Kidney (tissue), 14 donors: ENCODE measurements around the gene TPM3. TPM values are rescaled to one million over a fixed set of nuclear protein-coding genes. Genes with fewer than 3 reads are reported as not detected.

Experiments used
- DNase-seq, 5 donors: peaks; one replicate each; pipeline ENCODE4 v3.0.0-alpha.2; 2013 to 2020
- FAIRE-seq: peaks from 2 replicates; lab custom pipeline; 2012; peaks lifted over from hg19 to GRCh38; lab: Jason Lieb, UNC
- H3K27ac ChIP-seq, 2 donors: one replicate each; pipeline ENCODE4 v1.7.0; 2013; ENCODE audit warnings: low read depth in 2 of 2, low read length in 2 of 2, inconsistent platforms in 1 of 2
- H3K27me3 ChIP-seq: one replicate; pipeline ENCODE4 v1.7.1; 2013; ENCODE audit warnings: low read length, inconsistent platforms; ENCODE audit not compliant: control insufficient read depth, insufficient read depth
- H3K36me3 ChIP-seq, 3 donors: one replicate each; pipeline versions ENCODE4 v1.7.0 to v1.7.1; 2013; ENCODE audit warnings: low read length in 3 of 3, control low read depth in 1 of 3, inconsistent platforms in 1 of 3; ENCODE audit not compliant: insufficient read depth in 3 of 3, control insufficient read depth in 2 of 3
- H3K4me1 ChIP-seq, 3 donors: one replicate each; pipeline versions ENCODE4 v1.7.0 to v1.7.1; 2013; ENCODE audit warnings: low read length in 3 of 3, inconsistent platforms in 1 of 3, low read depth in 1 of 3; ENCODE audit not compliant: control insufficient read depth in 2 of 3, insufficient read depth in 2 of 3
- H3K4me3 ChIP-seq, 3 donors: one replicate each; pipeline versions ENCODE4 v1.7.0 to v1.8.1; 2013; ENCODE audit warnings: low read length in 3 of 3, control low read depth in 1 of 3, inconsistent platforms in 1 of 3
- H3K9ac ChIP-seq, 3 donors: one replicate each; pipeline versions ENCODE4 v1.7.0 to v1.7.1; 2013; ENCODE audit warnings: low read length in 3 of 3, control low read depth in 1 of 3, inconsistent platforms in 1 of 3
- H3K9me3 ChIP-seq, 3 donors: one replicate each; pipeline versions ENCODE4 v1.7.0 to v1.7.1; 2013; ENCODE audit warnings: low read length in 3 of 3, control low read depth in 1 of 3, inconsistent platforms in 1 of 3; ENCODE audit not compliant: control insufficient read depth in 2 of 3, insufficient read depth in 1 of 3
- CTCF ChIP-seq: IDR thresholded peaks from 3 replicates; pipeline ENCODE4 v1.5.1; 2012; ENCODE audit warnings: mild to moderate bottlenecking, moderate library complexity, borderline replicate concordance; ENCODE audit not compliant: insufficient read depth; ENCODE audit errors: extremely low read depth
- intact Hi-C: fragments of 100-400 bp; cut with DNase I; formaldehyde crosslinking; loops from one replicate; pipeline ENCODE4 v1.11.1; 2022
- polyA plus RNA-seq: library from polyadenylated mRNA; stranded (reverse); fragments of 350-450 nt; fragmentation: Illumina TruSeq; extraction: RNeasy Lipid Tissue Mini Kit (QIAGEN cat#74804); gene quantifications from one replicate; pipeline ENCODE4 v1.2.3, GENCODE V29; 2014; ENCODE audit warnings: low read depth, low replicate concordance; ENCODE audit not compliant: insufficient read depth
- total RNA-seq: library from RNA; stranded (reverse); fragmentation: NEBNext Ultra II Directional; extraction: Animal tissue kit (Norgen Biotek cat#: 25700); gene quantifications from one replicate; pipeline ENCODE4 v1.2.1, GENCODE V29; 2021
- donor health status: control.
- donor health status: control.
- donor health status: control.
- donor health status: control.
- donor health status: control.
- donor health status: DM: yes; HTN: yes; CAD: no.
- donor health status: Normal renal cell carcinoma (clear cell type).

The TPM3 gene
- total and polyA plus RNA-seq, 2 donors from 2014 or later: 156 to 315 TPM

- Histone ChIP-seq H3K27ac (no peak overlapping the region), H3K4me3 (peak overlapping the region in 2 of 3 donors; percentile 79 to 89)
Measured at GRCh38 chr1:154222518-154222917, 30.6 kb upstream of the TPM3 start.

GRCh38 chr1:154221278-154222001 lies 29.5 kb upstream of the TPM3 start:
- no peaks in the 10 kb centered on the region for H3K9me3 ChIP-seq
- H3K4me1 ChIP-seq: peaks cover 0 to 30% (median 15%) of the 10 kb centered on the region in 3 donors
- H3K36me3 ChIP-seq: peaks cover 5 to 29% (median 8%) of the 10 kb centered on the region in 3 donors
- TF ChIP-seq CTCF: no peak
- peak overlapping the region; percentile 62 to 89 (median 79) for H3K4me3 ChIP-seq
- DNase-seq: peak; percentile 52 to 93 (median 75)
- intact Hi-C loops: no loop called here
- peak overlapping the region; percentile 95 to 99 for H3K27ac ChIP-seq
- H3K27me3 ChIP-seq: no peaks in the 10 kb centered on the region
- FAIRE-seq: no peak
- peak overlapping the region; percentile 13 to 93 (median 82) for H3K9ac ChIP-seq

More at GRCh38 chr1:154222518-154222917, 30.6 kb upstream of the TPM3 start:
- FAIRE-seq (no peak), DNase-seq (no peak)
- Histone ChIP-seq H3K4me1 (peaks cover 0 to 30% (median 15%) of the 10 kb centered on the region in 3 donors), H3K9me3 (no peaks in the 10 kb centered on the region), H3K9ac (peak overlapping the region in 1 of 3 donors; percentile 13), H3K27me3 (no peaks in the 10 kb centered on the region), H3K36me3 (peaks cover 5 to 33% (median 7%) of the 10 kb centered on the region in 3 donors)
- intact Hi-C loops: no loop called here
- TF ChIP-seq CTCF: no peak

GRCh38 chr1:154220970-154221277 lies 29.0 kb upstream of the TPM3 start:
- no peak for DNase-seq
- no peak for TF ChIP-seq CTCF
- intact Hi-C loops: no loop called here
- Histone ChIP-seq H3K27me3 (no peaks in the 10 kb centered on the region), H3K4me3 (peak overlapping the region in 2 of 3 donors; percentile 79 to 89), H3K4me1 (peaks cover 0 to 30% (median 15%) of the 10 kb centered on the region in 3 donors), H3K27ac (peak overlapping the region; percentile 95 to 99), H3K36me3 (peaks cover 5 to 23% (median 8%) of the 10 kb centered on the region in 3 donors), H3K9me3 (no peaks in the 10 kb centered on the region), H3K9ac (peak overlapping the region in 1 of 3 donors; percentile 93)
- no peak for FAIRE-seq
